G401 (cell line): ENCODE measurements around the gene GPR151. TPM values are rescaled to one million over a fixed set of nuclear protein-coding genes. Genes with fewer than 3 reads are reported as not detected.
"Not testable (repeated sequence)": the region's sequence is repeated elsewhere in the genome, so short reads cannot be mapped to it uniquely, and the experiment has no call there.

Experiments used
- DNase-seq: peaks from one replicate; pipeline ENCODE4 v3.0.0-alpha.2; 2015; ENCODE audit warnings: low spot score
- in situ Hi-C: cut with HindIII; loops from 2 replicates; pipeline ENCODE4 v1.10.0; 2016; ENCODE audit warnings: low sequenced_read_pairs, mixed read lengths
- total RNA-seq: library from RNA; depleted of rRNA; stranded (reverse); fragments of >200 nt; shearing (Covaris generic); gene quantifications from 2 replicates; pipeline ENCODE4 v1.2.3, GENCODE V29; 2014; rRNA removed

Gene GPR151
- not detected in 2 replicates for total RNA-seq

DNA sequence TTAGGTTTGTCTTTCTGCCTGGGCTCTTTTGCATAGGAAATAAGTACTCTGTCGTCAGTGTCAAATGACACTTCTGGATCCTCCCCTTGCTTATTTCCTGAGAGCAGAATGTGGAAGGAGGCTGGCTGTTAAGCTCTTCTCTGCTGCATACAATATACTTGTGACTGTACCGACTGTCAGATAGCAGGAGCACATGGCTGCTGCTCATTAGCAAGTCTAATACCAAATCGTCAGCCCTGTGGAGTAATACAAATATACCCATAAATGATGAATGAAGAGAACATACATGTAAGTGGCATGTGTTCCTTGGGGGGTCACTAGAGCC, at the start of gene GPR151:
TSS of gene GPR151 (minus strand) at position 40 of the 325 bp plus-strand sequence. CDS start 77 bp downstream, outside the sequence.
- in situ Hi-C loops: no loop called here
- peak; percentile 6 for DNase-seq

DNA sequence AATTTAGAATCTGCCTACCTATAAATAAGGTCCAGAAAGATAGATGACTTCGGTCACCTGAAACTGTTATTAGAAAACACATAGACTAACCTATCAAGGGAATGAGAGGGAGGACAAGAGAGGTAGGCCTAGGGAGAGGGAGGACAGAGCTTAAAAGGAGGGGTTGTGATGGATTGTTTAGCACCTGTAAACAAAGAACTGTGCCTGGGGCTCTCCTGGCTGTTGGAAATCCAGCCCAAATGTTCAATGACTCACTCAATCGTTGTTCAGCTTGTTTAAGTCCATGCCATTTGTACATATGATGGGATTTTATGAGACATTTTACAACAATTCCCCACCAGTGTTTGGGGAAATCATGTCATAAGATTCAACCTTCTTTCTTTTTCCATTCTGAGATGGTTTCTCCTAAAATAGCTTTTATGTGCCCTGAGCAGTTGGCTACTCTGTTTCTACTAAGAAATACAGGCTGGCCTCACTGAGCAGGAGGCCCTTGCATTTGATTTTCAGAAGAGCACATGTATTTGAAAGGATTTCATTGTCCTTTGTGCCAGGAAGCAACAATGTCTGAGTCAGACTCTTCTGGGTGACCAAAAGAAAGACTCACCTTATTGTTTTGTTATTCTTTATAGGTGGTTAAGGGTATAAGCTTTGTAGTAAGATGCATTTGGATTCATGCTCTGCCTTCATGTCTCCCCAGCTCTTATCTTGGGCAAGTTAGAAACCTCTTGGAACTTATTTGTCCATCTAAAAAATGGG, 48.2 kb upstream of the GPR151 start:
- in situ Hi-C loops: no loop called here
- DNase-seq: no peak

DNA sequence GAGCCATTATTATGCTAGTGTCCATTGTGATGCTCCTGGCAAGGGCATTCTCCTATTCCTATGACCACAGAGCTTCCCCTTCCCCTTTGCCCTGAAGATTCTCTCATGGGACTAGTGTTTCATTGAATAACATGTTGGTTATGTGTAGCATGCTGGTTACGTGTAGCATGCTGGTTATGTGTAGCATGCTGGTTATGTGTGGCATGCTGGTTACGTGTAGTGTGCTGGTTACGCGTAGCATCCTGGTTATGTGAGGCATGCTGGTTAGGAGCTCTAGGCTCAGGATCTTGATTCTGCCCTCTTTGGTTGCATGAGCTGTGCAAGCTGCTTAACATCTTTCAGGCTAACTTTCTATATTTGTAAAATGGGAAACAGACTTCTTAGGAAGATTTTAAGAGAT, 46.5 kb upstream of the GPR151 start:
- in situ Hi-C loops: no loop called here
- DNase-seq: no peak

DNA sequence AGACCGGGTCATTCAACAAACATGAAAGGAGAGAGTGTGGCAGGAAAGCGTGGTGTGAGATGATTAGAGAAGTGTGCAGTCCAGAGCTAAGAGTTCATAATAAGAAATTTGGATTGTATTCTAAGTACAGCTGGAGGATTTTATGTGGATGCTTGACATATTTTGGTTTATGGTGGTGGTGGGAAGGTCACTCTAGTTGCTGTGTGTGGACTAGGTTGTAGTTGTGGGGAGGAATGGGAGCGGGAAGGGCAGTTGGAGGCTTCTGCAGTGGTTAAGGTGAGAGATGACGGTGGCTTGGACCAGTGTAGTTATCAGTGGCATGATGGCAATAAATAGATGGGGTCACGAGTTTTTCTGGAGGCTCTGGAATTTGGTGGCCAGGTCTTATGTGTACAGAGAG, 45.7 kb upstream of the GPR151 start:
- in situ Hi-C loops: no loop called here
- DNase-seq: no peak

DNA sequence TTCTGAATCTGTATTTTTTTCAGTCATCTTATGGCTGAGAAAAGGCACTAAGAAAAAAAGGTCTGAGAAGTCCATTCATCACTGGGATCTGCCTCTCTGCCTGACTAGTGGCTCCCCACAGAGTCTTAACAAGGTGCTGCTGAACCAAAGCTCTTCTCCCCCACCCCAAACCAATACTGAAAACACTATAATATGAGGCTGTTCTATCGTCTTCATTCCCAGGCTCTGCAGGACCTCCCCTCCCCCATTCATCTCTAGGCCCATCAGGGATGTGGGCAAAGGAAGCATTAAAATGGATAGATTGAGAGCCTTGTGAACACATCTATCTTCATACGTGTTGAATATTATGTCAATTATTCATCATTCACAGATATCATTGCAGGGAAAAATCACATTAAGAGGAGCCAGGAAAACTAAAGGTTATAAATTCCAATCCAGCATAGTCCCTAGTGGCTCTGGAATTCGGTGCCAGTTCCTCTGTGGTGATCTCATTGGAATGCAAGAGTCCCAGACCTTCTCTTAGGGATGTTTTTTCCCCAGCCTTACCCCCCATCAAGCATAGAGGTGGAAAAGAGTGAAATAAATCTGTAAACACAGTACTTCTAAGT, 44.3 kb upstream of the GPR151 start:
- no peak for DNase-seq
- in situ Hi-C loops: no loop called here

DNA sequence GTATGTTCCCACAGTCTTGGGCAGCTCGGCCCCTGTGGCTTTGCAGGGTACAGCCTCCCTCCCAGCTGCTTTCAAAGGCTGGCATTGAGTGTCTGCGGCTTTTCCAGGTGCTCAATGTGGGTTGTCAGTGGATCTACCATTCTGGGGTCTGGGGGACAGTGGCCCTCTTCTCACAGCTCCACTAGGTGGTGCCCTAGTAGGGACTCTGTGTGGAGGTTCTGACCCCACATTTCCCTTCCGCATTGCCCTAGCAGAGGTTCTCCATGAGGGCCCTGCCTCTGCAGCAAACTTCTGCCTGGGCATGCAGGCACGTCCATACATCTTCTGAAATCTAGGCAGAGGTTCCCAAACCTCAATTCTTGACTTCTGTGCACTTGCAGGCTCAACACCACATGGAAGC, 40.9 kb upstream of the GPR151 start:
- DNase-seq, in situ Hi-C loops: not testable (repeated sequence)

DNA sequence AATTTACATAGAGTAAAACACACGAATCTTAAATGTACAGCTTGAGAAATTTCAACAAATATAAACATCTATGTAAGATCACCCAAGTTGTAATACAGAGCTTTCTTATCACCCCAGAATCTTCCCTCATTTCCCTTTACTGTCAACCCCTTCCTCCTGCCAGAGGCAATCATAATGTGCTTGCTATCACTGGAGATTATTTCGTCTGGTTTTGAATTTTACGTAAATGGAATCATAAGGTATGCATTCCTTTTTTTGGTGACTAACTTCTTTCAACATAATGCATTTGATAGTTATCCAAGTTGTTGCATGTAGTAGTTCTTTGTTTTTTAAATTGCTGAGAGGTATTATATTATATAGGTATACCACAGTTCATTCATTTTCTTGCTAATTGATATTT, 37.5 kb upstream of the GPR151 start:
- in situ Hi-C loops: no loop called here
- no peak for DNase-seq

DNA sequence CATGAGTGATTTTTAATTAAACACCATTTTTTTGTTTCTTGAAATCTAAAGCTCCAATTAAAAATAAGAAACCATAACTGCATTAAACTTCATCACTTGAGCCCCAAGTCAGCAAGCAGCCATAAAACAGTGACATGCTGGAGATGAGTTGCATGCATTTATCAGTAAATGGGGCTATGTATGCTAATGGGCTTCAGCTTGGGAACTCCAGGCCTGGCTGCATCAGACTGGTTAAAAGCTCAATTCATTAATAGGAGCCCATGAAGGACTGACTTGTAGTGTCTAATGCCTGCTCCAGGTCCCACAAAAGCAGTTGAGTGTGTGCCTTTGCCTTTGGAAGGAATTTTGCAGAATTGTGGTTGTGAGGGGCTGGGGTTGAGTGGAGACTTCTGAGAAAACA, 33.6 kb upstream of the GPR151 start:
- in situ Hi-C loops: no loop called here

DNA sequence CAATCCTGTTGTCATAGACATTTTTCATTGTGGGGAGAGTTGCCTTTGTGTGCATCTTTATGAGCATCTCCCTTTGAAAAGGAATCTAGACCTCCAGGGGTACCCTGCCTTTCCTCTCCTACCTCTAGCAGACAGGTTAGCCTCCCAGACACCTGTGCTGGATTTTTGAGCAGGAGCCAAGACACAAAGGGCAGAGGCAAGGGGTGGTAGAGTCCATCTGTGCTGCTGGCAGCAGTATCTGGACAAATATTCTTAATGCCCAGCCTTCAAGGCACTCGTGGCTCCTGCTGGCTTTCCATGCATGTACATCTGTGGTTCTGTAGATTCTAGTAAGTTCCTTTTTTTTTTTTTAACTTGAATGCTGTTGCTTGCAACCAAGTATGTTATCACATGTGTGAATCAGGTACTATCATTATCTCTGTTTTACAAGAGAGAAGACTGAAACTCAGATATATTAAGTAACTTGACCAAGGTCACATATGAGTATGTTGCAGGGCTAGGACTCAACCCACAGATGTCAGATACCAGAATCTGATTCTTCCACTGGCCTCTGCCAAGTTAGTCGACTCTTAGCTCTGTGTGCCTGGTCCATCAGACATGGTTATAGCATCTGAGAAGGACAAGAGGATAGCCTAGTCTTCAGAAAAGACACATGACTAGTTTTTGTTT, 32.9 kb upstream of the GPR151 start:
- in situ Hi-C loops: no loop called here

More for the DNA sequence above, 33.6 kb upstream of the GPR151 start:
- DNase-seq: no peak

DNA sequence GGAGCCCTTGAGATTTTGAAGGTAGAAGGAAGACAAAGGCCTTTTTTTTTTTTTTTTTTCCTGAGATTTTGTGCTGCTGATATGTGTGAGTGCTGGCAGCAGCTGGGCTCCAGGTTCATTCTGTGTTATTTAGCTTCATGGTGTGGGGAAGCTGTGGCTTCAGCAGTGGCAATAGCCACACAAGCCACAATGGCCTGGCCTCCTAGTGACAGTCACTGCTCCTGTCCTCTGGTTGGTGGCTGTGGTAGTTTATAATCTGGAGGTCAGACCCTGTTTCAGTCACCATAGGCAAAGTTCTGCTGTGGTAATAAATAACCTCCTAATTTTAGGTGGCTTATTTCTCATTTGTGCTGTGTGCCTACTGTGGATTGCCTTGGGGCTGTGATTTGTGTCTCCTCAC, 28.2 kb upstream of the GPR151 start:
- in situ Hi-C loops: no loop called here
- DNase-seq: no peak

More for the DNA sequence above, 32.9 kb upstream of the GPR151 start:
- peak; percentile 77 for DNase-seq

DNA sequence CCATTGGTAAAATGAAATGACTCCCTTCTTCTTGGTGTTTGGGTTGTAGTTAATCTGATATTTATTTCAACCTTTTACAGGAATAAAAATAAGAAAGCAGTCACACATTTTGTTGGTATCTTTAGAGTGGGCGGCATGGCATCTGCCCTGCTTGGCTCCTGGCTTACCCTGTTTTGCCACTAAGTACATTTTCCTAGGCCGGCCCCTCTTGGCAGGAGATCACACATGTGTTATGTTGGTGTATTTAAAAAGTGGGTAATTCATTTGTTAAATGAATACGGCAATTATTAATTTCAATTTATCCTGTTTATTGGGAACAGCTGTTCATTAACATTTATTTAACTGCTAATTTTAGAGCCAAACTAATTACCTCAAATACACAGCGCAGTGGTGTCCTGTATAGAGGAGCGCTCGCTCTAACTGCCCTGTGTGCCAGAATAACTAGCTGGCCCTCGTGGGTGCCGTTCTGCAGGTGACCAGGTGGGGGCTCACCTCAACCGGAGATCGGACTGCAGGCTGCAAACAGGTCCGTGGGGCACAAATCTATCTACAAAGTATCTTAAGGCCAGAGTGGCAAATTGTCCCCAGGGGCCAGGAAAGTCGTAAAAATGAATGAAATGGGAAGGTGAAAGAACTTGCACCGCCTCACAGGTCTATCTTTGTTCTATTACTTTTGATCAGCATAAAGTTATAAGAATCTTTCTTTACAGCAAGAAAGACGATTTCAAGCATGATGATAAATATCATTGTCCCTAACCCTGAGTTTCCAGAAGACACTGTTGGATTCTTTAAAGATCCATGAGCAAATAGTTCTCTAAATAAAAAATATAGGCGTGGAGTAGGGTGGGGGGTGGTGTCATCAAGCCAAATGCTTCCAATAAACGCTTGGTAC, 26.2 kb upstream of the GPR151 start:
- in situ Hi-C loops: no loop called here
- DNase-seq: peak; percentile 79

DNA sequence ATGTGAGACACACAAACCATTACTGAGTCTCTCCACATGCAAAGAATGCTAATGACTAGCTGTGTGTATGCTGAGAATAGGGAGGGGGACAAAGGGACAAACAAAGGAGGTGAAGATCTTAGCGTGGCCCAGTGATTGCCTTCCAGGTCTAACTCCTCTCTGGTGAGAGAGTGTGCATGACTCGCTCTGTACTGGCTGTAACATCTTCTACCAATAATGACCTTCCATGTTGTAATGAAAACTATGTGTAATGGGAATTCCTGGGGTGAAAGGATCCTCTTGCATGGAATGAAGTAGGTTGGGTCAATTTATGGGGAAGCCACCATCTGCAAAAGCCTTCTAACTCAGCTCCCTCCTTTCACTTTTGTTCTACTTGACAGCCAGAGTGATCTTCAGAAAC, 24.4 kb upstream of the GPR151 start:
- in situ Hi-C loops: no loop called here
- no peak for DNase-seq

DNA sequence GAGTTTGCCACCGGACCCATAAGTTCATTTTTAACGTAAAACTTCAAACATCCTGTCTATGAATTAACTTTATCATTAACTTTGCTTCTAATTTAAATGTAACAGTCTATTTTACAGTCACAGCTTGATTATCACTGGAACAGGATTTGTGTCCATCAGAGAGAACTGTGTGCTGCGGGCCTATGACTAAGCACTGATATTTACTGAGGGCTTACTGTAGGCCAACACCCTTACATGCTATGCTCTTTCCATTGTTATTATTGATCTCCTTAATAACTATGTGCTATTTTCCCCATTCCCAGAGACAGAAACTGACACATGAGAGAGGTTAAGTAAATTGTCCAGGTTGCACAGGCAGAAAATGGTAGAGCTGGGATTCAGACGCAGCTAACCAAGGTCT, 24.0 kb upstream of the GPR151 start:
- DNase-seq: no peak
- in situ Hi-C loops: no loop called here

DNA sequence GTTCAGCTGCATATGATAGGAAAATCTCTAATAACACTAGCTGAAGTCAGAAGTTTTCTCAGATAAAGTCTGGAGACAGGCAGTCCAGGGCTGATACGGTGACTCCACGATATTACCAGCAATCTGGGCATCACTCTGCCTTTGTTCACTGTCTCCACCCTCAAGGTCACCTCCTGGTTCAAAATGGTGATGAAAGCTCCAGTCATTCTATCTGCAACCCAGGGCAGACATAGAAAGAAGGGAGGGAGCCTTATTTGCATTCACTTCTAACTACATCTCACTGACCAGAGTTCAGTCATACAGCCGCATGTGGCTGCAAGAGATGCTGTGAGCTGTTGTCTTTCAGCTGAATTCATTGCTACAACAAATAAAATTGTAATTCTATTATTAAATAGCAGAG, 22.4 kb upstream of the GPR151 start:
- in situ Hi-C loops: no loop called here

DNA sequence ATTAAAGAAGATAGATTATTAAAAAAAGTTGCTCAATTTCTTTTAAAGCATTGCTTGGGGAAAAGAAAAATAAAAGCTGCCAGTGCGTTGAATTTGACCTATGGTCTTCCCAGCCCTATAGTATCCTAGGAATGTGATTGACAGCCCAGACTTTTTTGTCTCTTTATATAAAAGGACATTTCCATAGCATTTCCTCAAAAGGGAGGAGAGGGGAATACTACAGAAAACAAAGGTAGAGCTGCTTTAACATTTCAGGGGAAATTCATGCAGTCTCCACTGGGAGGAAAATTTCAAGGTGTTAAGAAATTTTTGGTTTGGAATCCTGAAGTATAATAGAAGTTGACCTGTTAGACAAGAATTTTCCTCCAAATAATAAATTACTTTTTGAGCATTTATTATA, 17.9 kb upstream of the GPR151 start:
- in situ Hi-C loops: no loop called here

More for the DNA sequence above, 22.4 kb upstream of the GPR151 start:
- DNase-seq: no peak

DNA sequence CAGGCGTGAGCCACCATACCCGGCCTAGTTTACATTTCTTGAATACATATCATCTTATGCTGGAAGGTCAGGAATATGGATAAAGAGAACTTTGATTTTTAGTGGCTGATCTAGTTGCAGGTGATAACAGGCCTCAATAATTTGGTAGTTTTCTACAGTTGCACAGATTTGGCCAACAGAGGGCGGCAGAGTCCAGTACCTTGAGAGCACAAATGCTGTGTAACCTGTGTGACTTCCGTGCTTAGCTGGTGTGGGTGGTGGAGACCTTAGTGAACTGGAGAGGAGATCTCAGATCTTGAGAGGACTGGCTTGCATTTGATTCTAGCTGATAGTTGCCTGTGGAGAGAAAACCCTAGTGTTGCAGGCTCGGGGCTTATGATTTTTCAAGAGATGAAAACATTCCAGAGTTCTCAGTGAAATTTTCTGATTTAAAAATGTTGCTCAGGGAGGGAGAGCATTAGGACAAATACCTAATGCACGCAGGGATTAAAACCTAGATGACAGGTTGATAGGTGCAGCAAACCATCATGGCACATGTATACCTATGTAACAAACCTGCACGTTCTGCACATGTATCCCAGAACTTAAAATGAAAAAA, 17.4 kb upstream of the GPR151 start:
- in situ Hi-C loops: no loop called here
- peak; percentile 78 for DNase-seq

More for the DNA sequence above, 17.9 kb upstream of the GPR151 start:
- DNase-seq: no peak

DNA sequence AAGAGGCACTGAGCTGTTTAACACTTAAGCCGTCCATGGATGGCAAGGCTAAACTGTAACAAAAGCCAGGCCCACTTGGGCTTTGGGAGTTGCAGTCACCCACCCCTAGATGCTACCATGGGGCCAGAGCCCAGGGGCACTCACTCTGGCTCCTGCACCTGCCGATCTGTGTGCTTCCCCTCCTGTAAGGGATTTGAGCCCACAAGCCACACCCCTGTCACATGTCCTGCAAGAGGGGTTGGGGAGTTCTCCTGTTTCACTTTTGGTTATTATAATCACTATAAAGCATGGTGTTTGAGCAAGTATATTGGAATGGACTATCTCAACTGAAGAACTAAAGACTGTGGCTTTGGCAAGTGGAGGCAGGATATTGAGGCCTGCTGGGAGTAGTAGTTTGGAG, 14.0 kb upstream of the GPR151 start:
- no peak for DNase-seq
- in situ Hi-C loops: no loop called here

DNA sequence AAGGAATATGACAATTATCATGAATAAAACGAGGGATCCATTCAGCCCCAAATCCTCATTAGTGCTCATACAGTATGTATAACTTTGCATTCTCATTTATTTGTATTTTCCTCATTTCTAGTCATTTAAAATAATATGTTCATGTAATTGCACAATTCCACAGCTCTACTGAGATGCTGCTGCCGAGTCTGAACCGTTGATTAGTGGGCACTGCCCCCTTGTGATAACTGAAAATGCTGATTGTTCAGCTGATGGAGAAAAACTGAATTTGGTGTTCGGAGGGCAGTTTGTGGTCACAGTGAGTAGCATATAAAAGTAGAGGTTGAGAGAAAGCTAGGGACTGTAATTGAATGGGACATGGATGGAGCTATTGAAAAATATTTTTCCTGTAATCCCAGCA, 12.2 kb upstream of the GPR151 start:
- in situ Hi-C loops: no loop called here
- DNase-seq: no peak

DNA sequence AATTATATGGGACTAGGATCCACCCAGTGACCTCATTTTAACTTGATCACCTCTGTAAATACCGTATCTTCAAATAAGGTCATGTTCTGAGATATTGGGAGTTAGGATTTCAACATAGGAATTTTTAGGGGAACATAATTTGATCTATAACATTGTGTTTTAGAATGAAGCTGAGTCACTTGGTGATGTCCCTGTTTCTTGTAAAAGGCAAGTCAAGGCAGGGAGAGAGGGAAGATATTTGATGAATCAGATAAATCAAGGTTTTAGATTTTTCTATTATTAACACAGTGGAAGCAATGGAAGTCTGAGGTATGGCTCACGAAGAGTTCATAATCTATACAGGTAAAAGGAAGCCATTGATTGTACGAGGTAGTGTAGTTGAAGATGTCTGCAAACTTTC, 11.8 kb upstream of the GPR151 start:
- in situ Hi-C loops: no loop called here
- no peak for DNase-seq
